UCSD-AML1 (cell line): Measurements from ENCODE around the gene OR8D1.

ENCODE experiments used
- DNase-seq: peaks from one replicate; lab custom pipeline; 2025; ENCODE audit not compliant: unreplicated experiment; lab: John Stamatoyannopoulos, UW

The OR8D1 gene

GRCh38 chr11:124313849-124314248 lies at the start of gene OR8D1:
Gene OR8D1 (minus strand): TSS chr11:124313949. CDS start chr11:124310766, 3,183 bp downstream.
- no peak for DNase-seq

- DNase-seq = no peak
Observed at GRCh38 chr11:124359566-124359965, 45.8 kb upstream of the OR8D1 start.

- DNase-seq = no peak
Observed at GRCh38 chr11:124346311-124346955, 32.7 kb upstream of the OR8D1 start.

GRCh38 chr11:124344346-124344745 lies 30.6 kb upstream of the OR8D1 start:
- DNase-seq = no peak

GRCh38 chr11:124340142-124340447 lies 26.3 kb upstream of the OR8D1 start:
- DNase-seq = no peak

GRCh38 chr11:124339396-124340141 lies 25.8 kb upstream of the OR8D1 start:
- DNase-seq = no peak

GRCh38 chr11:124331873-124332272 lies 18.1 kb upstream of the OR8D1 start:
- DNase-seq = no peak

- no peak for DNase-seq
Observed at GRCh38 chr11:124329787-124330478, 16.2 kb upstream of the OR8D1 start.

GRCh38 chr11:124327775-124328174 lies 14.0 kb upstream of the OR8D1 start:
- DNase-seq = no peak

- no peak for DNase-seq
Observed at GRCh38 chr11:124322356-124322755, 8.6 kb upstream of the OR8D1 start.

GRCh38 chr11:124320097-124320496 lies 6.3 kb upstream of the OR8D1 start, which contains the start of gene OR8D2:
Gene OR8D2 (minus strand): TSS chr11:124320197. CDS start chr11:124320197, 0 bp downstream.
- no peak for DNase-seq

- DNase-seq = no peak
Observed at GRCh38 chr11:124315052-124315451, 1.3 kb upstream of the OR8D1 start.

GRCh38 chr11:124313131-124313530 lies 618 bp downstream of the OR8D1 start:
- no peak for DNase-seq

- no peak for DNase-seq
Observed at GRCh38 chr11:124311670-124312069, 2.1 kb downstream of the OR8D1 start.

- no peak for DNase-seq
Observed at GRCh38 chr11:124311269-124311668, 2.5 kb downstream of the OR8D1 start.

- DNase-seq = no peak
Observed at GRCh38 chr11:124310721-124311120, 3.0 kb downstream of the OR8D1 start.

- no peak for DNase-seq
Observed at GRCh38 chr11:124307093-124307492, 6.7 kb downstream of the OR8D1 start.

- no peak for DNase-seq
Observed at GRCh38 chr11:124302347-124303125, 11.2 kb downstream of the OR8D1 start.

GRCh38 chr11:124301548-124301947 lies 12.2 kb downstream of the OR8D1 start:
- DNase-seq = no peak

GRCh38 chr11:124297921-124298320 lies 15.8 kb downstream of the OR8D1 start:
- no peak for DNase-seq

- DNase-seq = no peak
Observed at GRCh38 chr11:124296016-124296415, 17.7 kb downstream of the OR8D1 start.
